GM18502 (cell line): ENCODE measurements around the gene FXYD1.

Experiments used
- ATAC-seq: cut with Tn5 transposase; IDR thresholded peaks from one replicate; pipeline ENCODE4 v1.9.1; 2021; ENCODE audit warnings: mild to moderate bottlenecking; ENCODE audit not compliant: unreplicated experiment, poor library complexity

FXYD1 gene

GRCh38 chr19:35177377-35178274, 39.0 kb downstream of the FXYD1 start:
- ATAC-seq, result no peak

GRCh38 chr19:35178701-35179100, 40.1 kb downstream of the FXYD1 start:
- no peak for ATAC-seq

- no peak for ATAC-seq
Measured at GRCh38 chr19:35179830-35180229, 41.2 kb downstream of the FXYD1 start.

GRCh38 chr19:35181387-35181786, 42.8 kb downstream of the FXYD1 start:
- no peak for ATAC-seq

GRCh38 chr19:35184267-35184666, 45.6 kb downstream of the FXYD1 start:
- ATAC-seq, result no peak

- no peak for ATAC-seq
Measured at GRCh38 chr19:35184884-35185283, 46.3 kb downstream of the FXYD1 start.
